GM12875 (cell line): ENCODE data around the gene IFNG-AS1.

Experiments
- H3K4me3 ChIP-seq: one replicate; pipeline ENCODE4 v1.5.1; 2011; ENCODE audit warnings: low read depth, low read length, control low read depth
- TF ChIP-seq, protein P1 (sequence below): IDR thresholded peaks from 2 replicates; pipeline ENCODE4 v1.5.1; 2011; ENCODE audit warnings: low read depth, mild to moderate bottlenecking, control low read depth, inconsistent platforms, low read length, moderate library complexity, borderline replicate concordance; ENCODE audit not compliant: insufficient read depth

The IFNG-AS1 gene

DNA sequence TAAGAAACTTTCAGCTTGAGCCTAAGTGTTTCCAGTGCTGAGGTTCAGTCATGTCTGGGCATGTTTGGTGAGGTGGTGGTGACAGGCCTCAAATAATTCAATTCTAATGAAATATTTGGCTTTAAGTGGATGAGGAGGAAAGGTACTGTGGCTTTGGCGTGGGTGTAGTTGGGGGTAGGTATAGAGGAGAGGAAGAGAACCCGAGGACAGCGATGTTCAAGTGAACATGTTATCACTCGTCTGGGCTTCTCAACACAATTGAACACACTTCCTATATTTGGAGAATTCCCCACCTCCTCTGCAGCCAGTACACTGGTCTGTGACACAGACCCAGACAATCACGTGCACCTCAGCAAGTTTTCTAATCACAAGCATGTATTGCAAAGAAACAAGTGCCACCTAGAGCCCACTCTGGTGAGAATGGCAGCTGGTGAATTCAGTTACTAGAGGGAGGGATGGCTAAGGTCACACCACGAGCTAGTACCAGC, 53.0 kb downstream of the IFNG-AS1 start:
- TF ChIP-seq, protein P1, sequence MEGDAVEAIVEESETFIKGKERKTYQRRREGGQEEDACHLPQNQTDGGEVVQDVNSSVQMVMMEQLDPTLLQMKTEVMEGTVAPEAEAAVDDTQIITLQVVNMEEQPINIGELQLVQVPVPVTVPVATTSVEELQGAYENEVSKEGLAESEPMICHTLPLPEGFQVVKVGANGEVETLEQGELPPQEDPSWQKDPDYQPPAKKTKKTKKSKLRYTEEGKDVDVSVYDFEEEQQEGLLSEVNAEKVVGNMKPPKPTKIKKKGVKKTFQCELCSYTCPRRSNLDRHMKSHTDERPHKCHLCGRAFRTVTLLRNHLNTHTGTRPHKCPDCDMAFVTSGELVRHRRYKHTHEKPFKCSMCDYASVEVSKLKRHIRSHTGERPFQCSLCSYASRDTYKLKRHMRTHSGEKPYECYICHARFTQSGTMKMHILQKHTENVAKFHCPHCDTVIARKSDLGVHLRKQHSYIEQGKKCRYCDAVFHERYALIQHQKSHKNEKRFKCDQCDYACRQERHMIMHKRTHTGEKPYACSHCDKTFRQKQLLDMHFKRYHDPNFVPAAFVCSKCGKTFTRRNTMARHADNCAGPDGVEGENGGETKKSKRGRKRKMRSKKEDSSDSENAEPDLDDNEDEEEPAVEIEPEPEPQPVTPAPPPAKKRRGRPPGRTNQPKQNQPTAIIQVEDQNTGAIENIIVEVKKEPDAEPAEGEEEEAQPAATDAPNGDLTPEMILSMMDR, result 0 out of 2 replicates have a peak, but pooled peaks have one; percentile 7
- H3K4me3 ChIP-seq, result no peak overlapping the region

DNA sequence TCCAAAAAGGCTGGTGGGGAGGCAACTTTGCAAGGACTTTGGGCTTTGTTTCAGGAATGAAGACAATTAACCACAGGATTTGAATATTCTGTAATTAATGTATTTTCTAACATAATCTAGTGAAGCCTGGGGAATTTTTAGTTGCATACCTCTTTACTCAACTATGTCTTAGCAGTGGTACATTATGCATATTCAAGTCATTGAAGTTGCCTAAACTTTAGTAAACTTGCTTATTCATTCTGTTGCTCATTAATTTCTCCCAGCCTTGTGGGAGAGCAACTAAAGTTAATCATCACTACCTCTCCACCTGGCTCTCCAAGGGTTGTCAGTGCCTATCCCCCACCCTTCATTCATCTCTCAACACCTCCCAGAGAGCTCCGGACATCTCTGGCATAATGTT, 54.2 kb downstream of the IFNG-AS1 start:
- TF ChIP-seq, protein P1, result no peak

DNA sequence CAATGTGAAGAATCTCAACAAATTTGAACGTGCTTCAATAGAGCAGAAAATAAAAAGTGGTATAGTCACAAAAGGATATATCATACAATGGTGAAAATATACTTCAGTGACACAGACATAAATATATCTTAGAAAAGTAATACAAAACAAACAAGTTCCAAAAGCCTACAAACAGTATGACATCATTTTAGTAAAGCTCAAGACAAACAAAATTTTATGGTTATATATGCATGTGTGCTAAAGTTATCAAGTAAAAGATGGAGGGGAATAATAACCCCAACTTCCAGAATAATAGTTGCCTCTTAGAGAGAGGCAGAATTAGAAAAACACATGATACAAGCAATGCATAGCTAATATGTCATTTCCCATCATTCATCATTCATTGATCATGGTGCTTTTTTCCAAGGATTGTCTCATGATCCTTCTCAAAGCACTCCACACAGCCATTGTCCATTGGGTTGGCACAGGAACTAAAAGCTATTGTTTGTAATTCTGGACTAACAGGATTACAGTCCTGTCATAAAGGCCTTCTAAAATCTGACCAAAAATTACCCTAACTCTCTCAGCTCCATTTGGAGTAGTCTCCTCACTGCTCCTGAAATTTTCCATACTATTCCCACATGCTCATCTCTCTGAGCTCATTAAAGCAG, 59.5 kb downstream of the IFNG-AS1 start:
- TF ChIP-seq, protein P1, result no peak
- H3K4me3 ChIP-seq, result no peak overlapping the region

More for the DNA sequence above, 54.2 kb downstream of the IFNG-AS1 start:
- H3K4me3 ChIP-seq, result no peak overlapping the region

DNA sequence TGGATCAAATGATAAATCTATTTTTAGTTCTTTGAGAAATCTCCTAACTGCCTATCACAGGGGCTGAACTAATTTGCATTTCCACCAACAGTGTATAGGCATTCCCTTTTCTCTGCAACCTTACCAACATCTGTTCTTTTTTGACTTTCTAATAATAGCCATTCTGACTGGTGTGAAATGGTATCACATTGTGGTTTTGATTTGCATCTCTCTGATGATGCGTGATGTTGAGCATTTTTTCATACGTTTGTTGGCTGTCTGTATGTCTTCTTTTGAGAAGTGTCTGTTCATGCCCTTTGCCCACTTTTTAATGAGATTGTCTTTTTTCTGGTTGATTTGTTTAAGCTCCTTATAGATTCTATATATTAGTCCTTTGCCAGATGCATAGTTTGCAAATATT, 67.1 kb downstream of the IFNG-AS1 start:
- H3K4me3 ChIP-seq, result no peak overlapping the region
- TF ChIP-seq, protein P1, result no peak

DNA sequence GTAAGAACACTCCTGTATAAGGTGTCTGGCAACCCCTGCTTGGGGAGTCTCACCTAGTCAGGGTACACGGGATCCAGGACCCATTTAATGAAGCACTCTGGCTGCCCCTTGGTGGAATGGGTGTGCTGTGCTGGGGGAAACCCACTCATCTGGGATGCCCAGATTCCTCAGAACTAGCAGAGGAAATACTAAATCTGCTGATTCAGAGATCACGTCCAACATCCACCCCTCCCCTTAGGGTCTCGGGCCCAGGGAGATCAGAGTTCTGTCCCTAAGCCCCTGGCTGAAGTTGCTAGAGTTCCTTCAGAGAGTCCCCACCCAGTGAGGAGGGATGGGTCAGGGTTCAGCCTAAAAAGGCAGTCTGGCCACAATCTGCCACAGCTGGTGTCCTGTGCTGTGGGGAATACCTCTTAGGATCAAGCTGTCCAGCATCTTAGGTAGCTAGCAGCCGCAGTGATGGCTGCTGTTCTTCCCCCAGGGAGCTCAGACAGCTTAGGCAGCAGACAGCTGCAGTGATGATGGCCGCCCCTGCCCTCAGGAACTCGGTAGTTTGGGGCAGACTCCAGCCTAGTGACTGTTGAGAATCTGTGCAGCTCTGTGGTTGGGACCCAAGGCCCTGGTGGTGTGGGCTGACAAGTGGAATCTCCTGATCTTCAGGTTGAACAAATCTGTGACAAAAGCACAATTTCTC, 74.8 kb downstream of the IFNG-AS1 start:
- TF ChIP-seq, protein P1, result no peak
- no peak overlapping the region for H3K4me3 ChIP-seq

DNA sequence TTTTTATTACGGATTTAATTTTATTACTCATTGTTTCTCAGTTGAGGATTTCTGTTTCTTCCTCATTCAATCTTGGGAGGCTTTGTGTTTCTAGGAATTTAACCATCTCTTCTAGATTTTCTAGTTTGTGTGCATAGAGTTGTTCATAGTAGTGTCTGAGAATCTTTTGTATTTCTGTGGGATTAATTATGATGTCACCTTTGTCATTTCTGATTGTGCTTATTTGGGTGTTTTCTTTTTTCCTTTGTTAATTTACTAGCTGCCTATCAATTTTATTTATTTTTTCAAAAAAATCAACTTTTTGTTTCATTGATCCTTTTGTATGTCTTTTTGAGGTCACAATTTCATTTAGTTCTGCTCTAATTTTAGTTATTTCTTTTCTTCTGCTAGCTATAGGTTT, 75.9 kb downstream of the IFNG-AS1 start:
- no peak overlapping the region for H3K4me3 ChIP-seq
- TF ChIP-seq, protein P1, result no peak

DNA sequence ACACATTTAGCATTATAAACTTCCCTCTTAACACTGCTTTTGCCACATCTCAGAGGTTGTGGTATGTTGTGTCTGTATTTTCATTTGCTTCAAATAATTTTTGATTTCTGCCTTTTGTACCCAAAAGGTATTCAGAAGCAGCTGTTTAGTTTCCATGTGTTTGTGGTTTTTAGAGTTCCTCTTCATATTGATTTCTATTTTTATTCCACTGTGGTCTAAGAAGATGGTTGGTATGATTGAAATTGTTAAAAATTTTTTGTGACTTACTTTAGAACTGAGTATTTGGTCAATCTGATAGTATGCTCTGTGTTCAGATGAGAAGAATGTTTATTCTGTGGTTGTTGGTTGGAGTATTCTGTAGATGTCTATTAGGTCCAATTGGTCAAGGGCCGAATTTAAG, 76.4 kb downstream of the IFNG-AS1 start:
- H3K4me3 ChIP-seq, result no peak overlapping the region
- TF ChIP-seq, protein P1, result no peak
